Measurements from ENCODE around the gene CEP131.

The CEP131 gene

DNA sequence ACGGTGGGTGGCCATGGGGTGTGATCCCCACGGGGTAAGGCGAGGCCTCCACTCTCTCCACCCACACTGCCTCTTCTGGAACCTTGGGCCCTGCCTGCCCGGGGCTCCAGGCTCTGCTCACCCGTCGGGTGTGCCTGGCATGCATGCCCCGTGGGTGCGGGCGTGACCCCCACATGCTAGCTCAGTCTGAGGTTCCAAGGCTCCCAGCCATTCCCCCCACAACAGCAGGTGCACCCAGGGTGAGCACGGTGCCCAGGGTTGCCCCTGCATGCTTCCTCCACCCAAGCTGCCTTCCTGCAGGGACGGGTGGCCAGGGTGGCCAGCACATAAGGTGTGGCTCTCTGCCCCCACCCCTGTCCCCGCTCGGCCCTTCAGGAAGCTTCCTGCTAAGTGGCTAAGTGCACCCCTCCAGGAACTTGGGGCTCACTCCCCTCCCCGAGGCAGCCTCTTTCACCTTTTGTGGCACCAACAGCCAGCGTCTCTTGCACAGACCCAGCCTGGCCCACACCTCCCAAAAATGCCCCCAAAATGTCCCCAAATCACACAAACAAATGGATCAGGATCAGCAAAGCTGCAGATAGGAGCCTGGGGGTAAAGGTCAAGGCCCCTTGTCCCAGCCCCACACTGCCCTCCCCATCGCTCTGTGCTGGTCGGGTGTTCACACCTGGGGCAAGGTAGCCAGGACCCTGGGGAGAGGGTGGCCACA lies 78.9 kb downstream of the CEP131 start:
- no peak for DNase-seq

DNA sequence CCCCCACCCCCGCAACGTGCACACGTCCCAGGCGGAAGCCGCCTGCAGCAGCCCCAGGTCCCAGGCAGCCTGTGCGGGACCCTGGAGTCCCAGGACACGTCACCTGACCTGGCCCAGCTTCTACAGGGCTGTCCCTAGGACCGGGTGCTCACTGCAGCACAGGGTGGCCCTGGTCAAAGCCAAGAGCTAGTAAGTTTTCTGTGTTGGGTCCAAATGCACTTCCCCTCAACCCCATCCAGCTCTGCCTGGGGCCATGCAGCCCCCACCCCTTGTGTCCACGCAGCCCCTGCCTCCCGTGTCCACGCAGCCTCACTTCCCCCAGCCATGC lies 79.6 kb downstream of the CEP131 start:
- peak; percentile 66 for DNase-seq

DNA sequence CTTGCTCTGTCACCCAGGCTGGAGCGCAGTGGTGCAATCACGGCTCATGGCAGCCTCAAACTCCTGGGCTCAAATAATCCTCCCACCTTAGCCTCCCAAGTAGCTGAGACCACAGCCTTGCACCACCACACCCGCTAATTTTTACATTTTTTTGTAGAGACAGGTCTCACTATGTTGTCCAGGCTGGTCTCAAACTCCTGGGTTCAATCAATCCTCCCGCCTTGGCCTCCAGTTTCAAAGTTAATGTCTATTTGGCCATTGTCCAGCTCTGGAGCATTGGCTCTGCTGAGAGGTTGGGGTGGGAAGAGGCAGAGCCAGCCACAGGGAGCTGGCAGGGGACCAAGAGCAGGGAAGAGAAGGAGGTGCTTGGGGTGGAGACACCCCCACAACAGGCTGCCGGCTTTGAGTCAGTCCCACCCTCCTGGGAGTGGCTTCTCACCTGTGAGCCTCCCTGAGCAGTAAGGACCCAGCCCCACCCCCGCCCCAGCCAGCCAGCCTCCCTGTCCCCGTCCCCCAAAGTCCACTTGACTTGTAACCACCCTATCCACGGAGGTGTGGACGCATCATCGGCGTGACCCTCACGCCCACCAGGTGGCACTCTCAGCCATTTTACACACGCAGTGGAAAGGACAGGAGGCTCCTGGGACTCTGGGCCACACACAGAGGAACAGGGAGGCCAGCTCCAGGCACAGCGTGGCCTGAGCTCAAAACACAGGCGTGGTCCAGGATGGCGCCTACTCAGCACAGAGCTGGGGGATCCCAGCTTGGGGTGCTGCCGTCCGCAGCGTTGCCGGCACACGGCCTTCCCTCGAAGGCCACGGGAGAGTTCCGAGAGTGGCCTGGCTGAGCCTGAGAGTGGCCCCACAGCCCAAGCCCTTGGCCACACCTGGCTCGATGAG lies 80.2 kb downstream of the CEP131 start:
- peak; percentile 92 for DNase-seq

DNA sequence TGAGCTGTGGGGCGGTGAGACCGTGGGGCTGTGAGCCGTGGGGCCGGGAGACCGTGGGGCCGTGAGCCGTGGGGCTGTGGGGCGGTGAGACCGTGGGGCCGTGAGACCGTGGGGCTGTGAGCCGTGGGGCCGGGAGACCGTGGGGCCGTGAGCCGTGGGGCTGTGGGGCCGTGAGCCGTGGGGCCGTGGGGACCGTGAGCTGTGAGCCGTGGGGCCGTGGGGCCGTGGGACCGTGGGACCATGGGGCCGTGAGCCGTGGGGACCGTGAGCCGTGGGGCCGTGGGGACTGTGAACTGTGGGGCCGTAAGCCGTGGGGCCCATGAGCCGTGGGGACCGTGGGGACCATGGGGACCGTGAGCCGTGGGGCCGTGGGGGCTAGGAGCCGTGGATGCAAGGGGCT lies 82.1 kb downstream of the CEP131 start:
- DNase-seq, result no peak

GRCh38 chr17:81140018-81140417 lies 82.7 kb downstream of the CEP131 start:
- DNase-seq, result no peak
